K562 (cell line): ENCODE results near the gene HOXA11. TPM values are rescaled to one million over a fixed set of nuclear protein-coding genes. Genes with fewer than 3 reads are reported as not detected.

Experiments used
- ATAC-seq: fragments of 200-7000 bp; cut with Tn5 transposase; 3 replicates; pipeline ENCODE4 v1.9.1; 2020; ENCODE audit warnings: moderate library complexity
- BruUV-seq: library from RNA; stranded (reverse); fragments of 400-500 nt; replicated peaks from 2 replicates; lab custom pipeline; 2021; lab: Mats Ljungman, UMichigan
- CTCF ChIA-PET: fragments of 300-600 bp; formaldehyde crosslinking; extraction: SDS; loops from one replicate; lab custom pipeline; 2021; ENCODE audit warnings: low intra/inter-chr PET ratio; lab: Yijun Ruan, JAX
- POLR2A ChIA-PET: fragments of 300-600, 350-650 bp; sonication (Branson Sonifier 250); formaldehyde crosslinking; extraction: SDS; loops from one replicate; lab custom pipeline; 2021; ENCODE audit warnings: antibody characterized with exemption, inconsistent platforms; lab: Yijun Ruan, JAX
- DNase-seq, 4 experiments: peaks; one replicate each; pipeline versions ENCODE4 v3.0.0 to v3.0.0-alpha.2; 2011 to 2018; ENCODE audit warnings: low spot score in 3 of 4, mixed read lengths in 3 of 4; ENCODE audit errors: extremely low read depth in 1 of 4
- FAIRE-seq: peaks from 2 replicates; lab custom pipeline; 2011; peaks lifted over from hg19 to GRCh38; lab: Jason Lieb, UNC
- H2AFZ ChIP-seq: 2 replicates; pipeline ENCODE4 v1.6.0; 2011; ENCODE audit warnings: low read depth, low read length, control low read depth, inconsistent platforms
- H3K27ac ChIP-seq: fragments of 200-600 bp; 3 replicates; pipeline ENCODE4 v1.8.0; 2011; ENCODE audit warnings: low read depth, mild to moderate bottlenecking, control low read depth, inconsistent platforms, low read length, moderate library complexity, mixed read lengths; ENCODE audit errors: extremely low read depth
- H3K27me3 ChIP-seq, 2 experiments: fragments of 300-600 bp in 1 of 2; 2 replicates in 1 of 2; 3 replicates in 1 of 2; pipeline versions ENCODE4 v1.6.0 to v1.8.0; 2011; ENCODE audit warnings: inconsistent platforms in 2 of 2, low read length in 2 of 2, mild to moderate bottlenecking in 1 of 2, mixed read lengths in 1 of 2, moderate library complexity in 1 of 2; ENCODE audit not compliant: control insufficient read depth in 2 of 2, insufficient read depth in 2 of 2
- H3K36me3 ChIP-seq: fragments of 300-600 bp; 3 replicates; pipeline ENCODE4 v1.8.0; 2011; ENCODE audit warnings: mild to moderate bottlenecking, low read length, inconsistent platforms; ENCODE audit not compliant: control insufficient read depth, insufficient read depth
- H3K4me1 ChIP-seq, 2 experiments: fragments of 200-600 bp in 1 of 2; replicated peaks in 1 of 2; 2 replicates in 1 of 2; 3 replicates in 1 of 2; pipeline versions ENCODE4 v1.5.1 to v1.8.0; 2011; ENCODE audit warnings: inconsistent platforms in 2 of 2, low read length in 2 of 2, mild to moderate bottlenecking in 1 of 2, mixed read lengths in 1 of 2, moderate library complexity in 1 of 2; ENCODE audit not compliant: control insufficient read depth in 2 of 2, insufficient read depth in 2 of 2
- H3K4me2 ChIP-seq: 2 replicates; pipeline ENCODE4 v1.6.1; 2011; ENCODE audit warnings: low read length, control low read depth, inconsistent platforms, mixed read lengths; ENCODE audit not compliant: insufficient read depth
- H3K4me3 ChIP-seq: fragments of 200-600 bp; sonication (generic), shearing (Covaris generic); 2 replicates; pipeline ENCODE4 v1.5.1; 2016; ENCODE audit warnings: control low read depth, inconsistent platforms
- H3K79me2 ChIP-seq: fragments of 200-600 bp; 3 replicates; pipeline ENCODE4 v1.8.0; 2011; ENCODE audit warnings: low read length, inconsistent platforms; ENCODE audit not compliant: control insufficient read depth, insufficient read depth
- H3K9ac ChIP-seq, 2 experiments: 2 replicates each; pipeline versions ENCODE4 v1.6.0 to v1.6.1; 2011; ENCODE audit warnings: low read depth in 2 of 2, low read length in 2 of 2, control low read depth in 1 of 2, inconsistent platforms in 1 of 2, mild to moderate bottlenecking in 1 of 2, mixed read lengths in 1 of 2; ENCODE audit not compliant: insufficient read depth in 1 of 2
- H3K9me1 ChIP-seq: one replicate; pipeline ENCODE4 v1.6.0; 2011; ENCODE audit warnings: inconsistent platforms, mild to moderate bottlenecking, low read length, moderate library complexity; ENCODE audit not compliant: control insufficient read depth, insufficient read depth
- H3K9me3 ChIP-seq: replicated peaks from 2 replicates; pipeline ENCODE4 v1.5.1; 2011; ENCODE audit warnings: low read depth, low read length, inconsistent platforms; ENCODE audit not compliant: control insufficient read depth, insufficient read depth
- H4K20me1 ChIP-seq: replicated peaks from 2 replicates; pipeline ENCODE4 v1.6.1; 2011; ENCODE audit warnings: low read length, inconsistent platforms, mixed read lengths; ENCODE audit not compliant: control insufficient read depth, insufficient read depth
- ZNF253 ChIP-seq: fragments of 250-450 bp; sonication (Bioruptor Pico); conservative IDR thresholded peaks from 2 replicates; pipeline ENCODE4 v1.6.1; 2021; ENCODE audit warnings: mild to moderate bottlenecking
- WGBS: fragments of 100-300 bp; shearing (Covaris generic); methylation state at CpG from one replicate; pipeline ENCODE4 v1.1.6; 2016; ENCODE audit warnings: low coverage, mixed read lengths; ENCODE audit not compliant: insufficient coverage; ENCODE audit errors: missing lambda C conversion rate; 5-methylcytosine and 5-hydroxymethylcytosine counted together
- in situ Hi-C: fragments of 300-500 bp; cut with MboI; formaldehyde crosslinking; loops from 4 replicates; pipeline ENCODE4 v1.15.0; 2018; ENCODE audit warnings: inconsistent platforms, mixed read lengths
- intact Hi-C: fragments of 100-400 bp; cut with micrococcal nuclease; formaldehyde crosslinking; loops from 2 replicates; pipeline ENCODE4 v1.14.2; 2022
- polyA plus RNA-seq, 8 experiments: library from polyadenylated mRNA; depleted of rRNA in 4 of 8; stranded (reverse) in 5 of 8; unstranded in 3 of 8; fragments of >200 nt; fragmentation: Nextera tagmentation in 2 of 8; fragmentation: Illumina TruSeq in 1 of 8; extraction: Ambion mirVana in 2 of 8; extraction: Trizol in 1 of 8; gene quantifications; 2 replicates each; pipeline versions ENCODE4 v1.2.1 to v1.2.3, GENCODE V29; 2011 to 2014; ENCODE audit warnings: inconsistent platforms in 1 of 8, missing spikeins in 1 of 8
- total RNA-seq, 7 experiments: library from RNA; depleted of rRNA in 6 of 7; stranded (reverse); fragments of >200 nt in 6 of 7; fragmentation: Illumina TruSeq in 2 of 7; extraction: Trizol in 2 of 7; gene quantifications; 2 replicates each; pipeline versions ENCODE4 v1.2.1 to v1.2.3, GENCODE V29; 2011 to 2021; ENCODE audit warnings: low replicate concordance in 1 of 7
- TF ChIP-seq, protein P1 (sequence below), 2 experiments: fragments of 450-650 bp in 1 of 2; sonication (generic) in 1 of 2; formaldehyde crosslinking in 1 of 2; IDR thresholded peaks; 2 replicates each; pipeline versions ENCODE4 v1.7.1 to v1.9.0; 2016 to 2022; ENCODE audit warnings: inconsistent platforms in 1 of 2, mild to moderate bottlenecking in 1 of 2, missing genetic modification reagents in 1 of 2

Gene HOXA11
- total and polyA plus RNA-seq, 9 of the 15 experiments (the other 6 are each of a cell fraction or from before 2014, with no cell fraction given), result not detected

DNA sequence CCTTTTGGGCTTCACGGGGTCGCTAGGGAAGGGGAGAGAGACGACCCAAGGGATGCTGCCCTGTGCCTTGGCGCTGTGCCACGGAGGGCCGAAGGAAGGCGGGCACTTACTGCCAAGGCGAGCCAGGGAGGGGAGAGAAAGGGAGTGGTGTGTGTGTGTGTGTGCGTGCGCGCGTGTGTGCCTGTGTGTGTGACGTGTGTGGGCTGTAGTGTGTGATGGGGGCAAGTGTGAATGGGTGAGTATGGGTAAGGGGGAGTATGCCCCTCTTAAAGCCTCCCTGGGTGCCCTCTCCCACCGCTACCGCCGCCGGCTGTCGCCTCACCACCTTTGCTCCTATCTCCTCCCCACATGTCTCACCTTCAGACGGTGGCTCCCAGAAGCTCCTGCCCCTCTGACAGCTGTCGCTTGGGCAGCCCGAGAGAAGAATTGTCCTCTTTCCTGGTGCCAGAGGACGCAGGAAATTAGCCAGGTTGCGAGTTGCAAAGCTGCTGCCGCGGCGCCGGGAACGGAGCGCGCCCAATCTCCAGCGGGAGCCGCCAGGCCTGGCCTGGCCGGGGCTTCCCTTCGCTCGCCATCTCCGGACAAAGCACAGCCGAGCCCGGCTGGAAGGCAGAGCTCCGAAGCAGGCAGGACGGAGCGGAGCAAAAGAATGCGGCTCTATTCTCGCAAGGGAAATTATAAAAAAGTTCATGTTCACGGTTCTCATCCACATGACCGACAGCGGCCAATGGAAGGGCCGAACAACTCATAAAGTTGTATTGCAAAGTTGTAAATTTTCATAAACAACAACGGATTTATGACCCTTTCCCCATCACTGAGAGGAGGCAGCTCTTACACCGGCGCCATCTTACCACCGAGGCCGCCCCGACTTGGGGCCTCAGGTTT lies 32.9 kb downstream of the HOXA11 start, which contains the start of gene HOXA3:
HOXA3 (minus strand) TSS at position 653 of the 885 bp plus-strand sequence. CDS start 41,943 bp downstream, outside the sequence.
- H3K4me3 ChIP-seq, result no peak within 1 kb of the TSS

More for the DNA sequence above, 32.9 kb downstream of the HOXA11 start, which contains the start of gene HOXA3:
- peaks cover 46 to 90% of the 10 kb centered on the region in 2 experiments for H3K27me3 ChIP-seq
- no peaks in the 10 kb centered on the region for H3K9me1 ChIP-seq
- in situ Hi-C loops, result loop anchor here (25.0 kb wide), 3 partner anchors 640 to 1265 kb away; no protein-coding TSS in a partner anchor
- H3K36me3 ChIP-seq, result no peaks in the 10 kb centered on the region
- CTCF ChIA-PET, result interaction anchor here (0.7 kb wide), 1 partner anchor 234 kb away, joined by 3 read pairs; no protein-coding TSS in a partner anchor
- no peak within 1 kb of the TSS for H3K9ac ChIP-seq
- no peak within 1 kb of the TSS for H2AFZ ChIP-seq
- no peak for DNase-seq
- H3K27ac ChIP-seq, result no peak within 1 kb of the TSS; the same call in 2 of the 3 replicates
- no peaks in the 10 kb centered on the region for H3K79me2 ChIP-seq
- ATAC-seq, result no peak
- 8% methylated on average over 46 of the region's 53 CpGs for WGBS
- POLR2A ChIA-PET, result no interaction called here
- H3K4me2 ChIP-seq, result no peak within 1 kb of the TSS
- TF ChIP-seq, protein P1, sequence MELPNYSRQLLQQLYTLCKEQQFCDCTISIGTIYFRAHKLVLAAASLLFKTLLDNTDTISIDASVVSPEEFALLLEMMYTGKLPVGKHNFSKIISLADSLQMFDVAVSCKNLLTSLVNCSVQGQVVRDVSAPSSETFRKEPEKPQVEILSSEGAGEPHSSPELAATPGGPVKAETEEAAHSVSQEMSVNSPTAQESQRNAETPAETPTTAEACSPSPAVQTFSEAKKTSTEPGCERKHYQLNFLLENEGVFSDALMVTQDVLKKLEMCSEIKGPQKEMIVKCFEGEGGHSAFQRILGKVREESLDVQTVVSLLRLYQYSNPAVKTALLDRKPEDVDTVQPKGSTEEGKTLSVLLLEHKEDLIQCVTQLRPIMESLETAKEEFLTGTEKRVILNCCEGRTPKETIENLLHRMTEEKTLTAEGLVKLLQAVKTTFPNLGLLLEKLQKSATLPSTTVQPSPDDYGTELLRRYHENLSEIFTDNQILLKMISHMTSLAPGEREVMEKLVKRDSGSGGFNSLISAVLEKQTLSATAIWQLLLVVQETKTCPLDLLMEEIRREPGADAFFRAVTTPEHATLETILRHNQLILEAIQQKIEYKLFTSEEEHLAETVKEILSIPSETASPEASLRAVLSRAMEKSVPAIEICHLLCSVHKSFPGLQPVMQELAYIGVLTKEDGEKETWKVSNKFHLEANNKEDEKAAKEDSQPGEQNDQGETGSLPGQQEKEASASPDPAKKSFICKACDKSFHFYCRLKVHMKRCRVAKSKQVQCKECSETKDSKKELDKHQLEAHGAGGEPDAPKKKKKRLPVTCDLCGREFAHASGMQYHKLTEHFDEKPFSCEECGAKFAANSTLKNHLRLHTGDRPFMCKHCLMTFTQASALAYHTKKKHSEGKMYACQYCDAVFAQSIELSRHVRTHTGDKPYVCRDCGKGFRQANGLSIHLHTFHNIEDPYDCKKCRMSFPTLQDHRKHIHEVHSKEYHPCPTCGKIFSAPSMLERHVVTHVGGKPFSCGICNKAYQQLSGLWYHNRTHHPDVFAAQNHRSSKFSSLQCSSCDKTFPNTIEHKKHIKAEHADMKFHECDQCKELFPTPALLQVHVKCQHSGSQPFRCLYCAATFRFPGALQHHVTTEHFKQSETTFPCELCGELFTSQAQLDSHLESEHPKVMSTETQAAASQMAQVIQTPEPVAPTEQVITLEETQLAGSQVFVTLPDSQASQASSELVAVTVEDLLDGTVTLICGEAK (IDR thresholded peaks at IDR 0.05), result 0 out of 2 replicates have a peak, but pooled peaks have one; percentile 19
- TF ChIP-seq, protein P1 (CRISPR knock-in tag; IDR thresholded peaks at IDR 0.05), result no peak
- no peak for TF ChIP-seq ZNF253
- TF ChIP-seq, all 486 proteins: peak for 1
- no peaks in the 10 kb centered on the region for H3K9me3 ChIP-seq
- no peak for FAIRE-seq
- BruUV-seq, result no TSS peak
- peaks cover 0 to 15% of the 10 kb centered on the region in 2 experiments; a peak in 2 of 5 replicates for H3K4me1 ChIP-seq
- intact Hi-C loops, result no loop called here
- H4K20me1 ChIP-seq, result no peaks in the 10 kb centered on the region
